ENCODE data around the gene KANSL1L. TPM values are rescaled to one million over a fixed set of nuclear protein-coding genes. Genes with fewer than 3 reads are reported as not detected.

Gene KANSL1L
- total and polyA plus RNA-seq, 2 experiments from 2014 or later, result 7.4 to 21.1 TPM

- TF ChIP-seq ZNF462 (CRISPR knock-in tag; IDR thresholded peaks at IDR 0.05) (no peak), CTCF (conservative IDR thresholded peaks at IDR 0.05; ENCODE audit: low read depth in 2 of 2) (no peak), ETS1 (IDR thresholded peaks at IDR 0.05) (no peak), REST (IDR thresholded peaks at IDR 0.05; ENCODE audit: unreplicated experiment) (no peak), STAT1 (IDR thresholded peaks at IDR 0.05; ENCODE audit: unreplicated experiment) (no peak), CREB1 (CRISPR knock-in tag; IDR thresholded peaks at IDR 0.05; ENCODE audit: low read depth) (no peak), EZH2phosphoT487 (IDR thresholded peaks at IDR 0.05; ENCODE audit: unreplicated experiment) (no peak)
Measured at GRCh38 chr2:210034087-210034683, 137.0 kb downstream of the KANSL1L start (continued).
